SU-DHL-6 (cell line): ENCODE data around the gene PPIP5K2.

Experiments used
- CTCF ChIP-seq: fragments of 200-600 bp; sonication (generic); IDR thresholded peaks from one replicate; pipeline ENCODE4 v1.5.1; 2017; ENCODE audit warnings: antibody characterized with exemption, mild to moderate bottlenecking, low read length, moderate library complexity; ENCODE audit not compliant: insufficient read depth, poor library complexity, severe bottlenecking
- EZH2phosphoT487 ChIP-seq: fragments of 200-600 bp; sonication (generic), shearing (Covaris generic); conservative IDR thresholded peaks from 2 replicates; pipeline ENCODE4 v1.6.1; 2018; ENCODE audit warnings: mild to moderate bottlenecking, antibody characterized with exemption, low read length, moderate library complexity, mixed read lengths

GRCh38 chr5:103092676-103093075, 27.4 kb upstream of the PPIP5K2 start:
- TF ChIP-seq CTCF (no peak), EZH2phosphoT487 (no peak)
